HTR-8/SVneo (cell line): ENCODE results near the gene GGACT.
A peak's percentile ranks its signal among the peaks of the same experiment; 100 is the strongest.
"Not testable (repeated sequence)": the region's sequence is repeated elsewhere in the genome, so short reads cannot be mapped to it uniquely, and the experiment has no call there.

Experiments used
- DNase-seq: peaks from one replicate; pipeline ENCODE4 v3.0.0; 2011; ENCODE audit warnings: low spot score, mixed read lengths; ENCODE audit not compliant: insufficient read length
- FAIRE-seq: peaks from 2 replicates; lab custom pipeline; 2011; peaks lifted over from hg19 to GRCh38; lab: Jason Lieb, UNC

GGACT gene

GRCh38 chr13:100588331-100589177 is at the start of gene GGACT:
Gene GGACT (minus strand): TSS chr13:100588789. CDS start chr13:100532591, 56,198 bp downstream.
- DNase-seq = peak; percentile 54
- no peak for FAIRE-seq

- FAIRE-seq = no peak
- DNase-seq = no peak
Observed at GRCh38 chr13:100637796-100638195, 49.2 kb upstream of the GGACT start.

- no peak for FAIRE-seq
- no peak for DNase-seq
Observed at GRCh38 chr13:100637380-100637779, 48.8 kb upstream of the GGACT start.

- DNase-seq = no peak
- no peak for FAIRE-seq
Observed at GRCh38 chr13:100636441-100636840, 47.9 kb upstream of the GGACT start.

GRCh38 chr13:100636004-100636403 is 47.4 kb upstream of the GGACT start:
- FAIRE-seq (no peak), DNase-seq (no peak)

- FAIRE-seq = no peak
- DNase-seq = no peak
Observed at GRCh38 chr13:100634696-100635095, 46.1 kb upstream of the GGACT start.

GRCh38 chr13:100633461-100633860 is 44.9 kb upstream of the GGACT start:
- FAIRE-seq (no peak), DNase-seq (no peak)

GRCh38 chr13:100630555-100630954 is 42.0 kb upstream of the GGACT start:
- FAIRE-seq (no peak), DNase-seq (no peak)

- FAIRE-seq (no peak), DNase-seq (no peak)
Observed at GRCh38 chr13:100627120-100627519, 38.5 kb upstream of the GGACT start.

- FAIRE-seq (no peak), DNase-seq (no peak)
Observed at GRCh38 chr13:100625447-100625846, 36.9 kb upstream of the GGACT start.

- FAIRE-seq = no peak
Observed at GRCh38 chr13:100620792-100621191, 32.2 kb upstream of the GGACT start.

GRCh38 chr13:100619940-100620339 is 31.4 kb upstream of the GGACT start:
- no peak for FAIRE-seq
- no peak for DNase-seq

More at GRCh38 chr13:100620792-100621191, 32.2 kb upstream of the GGACT start:
- DNase-seq = no peak

GRCh38 chr13:100618897-100619296 is 30.3 kb upstream of the GGACT start:
- DNase-seq, FAIRE-seq: not testable (repeated sequence)

- FAIRE-seq = no peak
- DNase-seq = no peak
Observed at GRCh38 chr13:100613031-100613430, 24.4 kb upstream of the GGACT start.

- DNase-seq (no peak), FAIRE-seq (no peak)
Observed at GRCh38 chr13:100611678-100612492, 23.3 kb upstream of the GGACT start.

- FAIRE-seq (no peak), DNase-seq (no peak)
Observed at GRCh38 chr13:100610391-100611347, 22.1 kb upstream of the GGACT start.

GRCh38 chr13:100608906-100609305 is 20.3 kb upstream of the GGACT start:
- FAIRE-seq = no peak
- DNase-seq = peak; percentile 31

- DNase-seq (no peak), FAIRE-seq (no peak)
Observed at GRCh38 chr13:100608489-100608888, 19.9 kb upstream of the GGACT start.

- FAIRE-seq = no peak
- DNase-seq = no peak
Observed at GRCh38 chr13:100604918-100605710, 16.5 kb upstream of the GGACT start.
